ENCODE measurements around the gene SDK2.
"Not testable (repeated sequence)": the region's sequence is repeated elsewhere in the genome, so short reads cannot be mapped to it uniquely, and the experiment has no call there.

Gene SDK2

GRCh38 chr17:73309727-73310596 is 334.3 kb downstream of the SDK2 start:
- Histone ChIP-seq H3K9me3 (ENCODE audit: control insufficient read depth, insufficient read depth, low read length) (no peaks in the 10 kb centered on the region), H3K4me3 (ENCODE audit: low read length) (peak overlapping the region; percentile 64), H3K4me2 (ENCODE audit: low read length) (peak overlapping the region; percentile 78), H3K79me2 (ENCODE audit: control insufficient read depth, low read length) (no peaks in the 10 kb centered on the region), H3F3A (ENCODE audit: control insufficient read depth, insufficient read depth) (no peaks in the 10 kb centered on the region), H3K4me1 (ENCODE audit: control insufficient read depth, low read length) (peaks cover 19% of the 10 kb centered on the region), H3K36me3 (ENCODE audit: control insufficient read depth, low read length) (no peaks in the 10 kb centered on the region), H4K20me1 (ENCODE audit: control insufficient read depth, insufficient read depth, low read depth, low read length) (no peaks in the 10 kb centered on the region), H3K27ac (ENCODE audit: low read depth, low read length) (no peak overlapping the region), H3K9me2 (replicated peaks; ENCODE audit: control insufficient read depth, low read length) (no peaks in the 10 kb centered on the region), H3K27me3 (ENCODE audit: control insufficient read depth, low read length) (peaks cover 41% of the 10 kb centered on the region)
- peak; percentile 25; the same call in 1 of the 2 replicates for TF ChIP-seq EZH2phosphoT487 (IDR thresholded peaks at IDR 0.05; ENCODE audit: borderline replicate concordance, low read length)
- TF ChIP-seq, protein P1, sequence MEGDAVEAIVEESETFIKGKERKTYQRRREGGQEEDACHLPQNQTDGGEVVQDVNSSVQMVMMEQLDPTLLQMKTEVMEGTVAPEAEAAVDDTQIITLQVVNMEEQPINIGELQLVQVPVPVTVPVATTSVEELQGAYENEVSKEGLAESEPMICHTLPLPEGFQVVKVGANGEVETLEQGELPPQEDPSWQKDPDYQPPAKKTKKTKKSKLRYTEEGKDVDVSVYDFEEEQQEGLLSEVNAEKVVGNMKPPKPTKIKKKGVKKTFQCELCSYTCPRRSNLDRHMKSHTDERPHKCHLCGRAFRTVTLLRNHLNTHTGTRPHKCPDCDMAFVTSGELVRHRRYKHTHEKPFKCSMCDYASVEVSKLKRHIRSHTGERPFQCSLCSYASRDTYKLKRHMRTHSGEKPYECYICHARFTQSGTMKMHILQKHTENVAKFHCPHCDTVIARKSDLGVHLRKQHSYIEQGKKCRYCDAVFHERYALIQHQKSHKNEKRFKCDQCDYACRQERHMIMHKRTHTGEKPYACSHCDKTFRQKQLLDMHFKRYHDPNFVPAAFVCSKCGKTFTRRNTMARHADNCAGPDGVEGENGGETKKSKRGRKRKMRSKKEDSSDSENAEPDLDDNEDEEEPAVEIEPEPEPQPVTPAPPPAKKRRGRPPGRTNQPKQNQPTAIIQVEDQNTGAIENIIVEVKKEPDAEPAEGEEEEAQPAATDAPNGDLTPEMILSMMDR (IDR thresholded peaks at IDR 0.05; ENCODE audit: low read depth, low read length, poor library complexity, severe bottlenecking) = no peak

- H3K4me1 ChIP-seq (ENCODE audit: control insufficient read depth, low read length) = peaks cover 19% of the 10 kb centered on the region
- not testable (repeated sequence) for H3K79me2 ChIP-seq (ENCODE audit: control insufficient read depth, low read length); H3F3A ChIP-seq (ENCODE audit: control insufficient read depth, insufficient read depth); H3K36me3 ChIP-seq (ENCODE audit: control insufficient read depth, low read length); H3K9me2 ChIP-seq (replicated peaks; ENCODE audit: control insufficient read depth, low read length); H3K4me3 ChIP-seq (ENCODE audit: low read length); H3K27ac ChIP-seq (ENCODE audit: low read depth, low read length); H4K20me1 ChIP-seq (ENCODE audit: control insufficient read depth, insufficient read depth, low read depth, low read length); H3K9me3 ChIP-seq (ENCODE audit: control insufficient read depth, insufficient read depth, low read length); H3K4me2 ChIP-seq (ENCODE audit: low read length)
- peaks cover 36% of the 10 kb centered on the region for H3K27me3 ChIP-seq (ENCODE audit: control insufficient read depth, low read length)
These were observed 335.3 kb downstream of the SDK2 start for GRCh38 chr17:73308959-73309358.

DNA sequence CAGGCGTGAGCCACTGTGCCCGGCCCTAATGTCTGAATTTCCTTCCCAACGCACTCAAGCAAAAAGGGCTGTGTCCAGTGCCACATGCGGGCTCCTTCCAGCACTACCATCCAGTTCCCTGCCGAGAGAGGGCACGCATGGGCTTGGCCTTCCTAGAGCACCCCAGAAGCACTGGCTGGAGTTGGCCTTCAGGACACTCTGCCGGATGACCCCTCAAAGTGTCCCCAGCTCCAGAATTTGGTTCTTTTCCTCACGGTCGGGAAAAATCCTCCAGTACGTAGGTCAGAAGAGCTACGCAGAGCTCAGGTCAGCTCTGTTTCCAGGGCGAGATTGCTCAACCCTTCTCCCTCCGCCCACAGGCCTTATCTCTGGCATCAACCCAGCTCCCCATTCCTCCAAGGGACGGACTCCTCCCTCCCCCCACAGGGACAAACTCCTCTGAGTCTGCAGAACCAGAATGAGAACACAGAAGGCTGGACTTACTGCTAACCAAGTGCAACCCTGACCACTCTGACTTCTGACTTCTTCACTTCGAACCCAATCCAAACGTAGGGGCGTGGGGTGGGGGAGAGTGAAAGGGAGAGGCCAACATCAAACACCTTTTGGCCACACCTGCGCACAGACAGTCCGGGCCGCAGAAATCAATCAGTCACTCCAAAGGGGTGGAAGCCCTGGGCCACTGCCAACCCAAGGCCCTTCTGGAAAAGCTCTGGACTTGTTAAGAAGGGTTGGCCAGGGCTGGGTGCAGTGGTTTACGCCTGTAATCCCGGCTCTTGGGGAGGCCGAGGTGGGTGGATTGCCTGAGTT is 336.0 kb downstream of the SDK2 start:
- TF ChIP-seq, protein P1 (IDR thresholded peaks at IDR 0.05; ENCODE audit: low read depth, low read length, poor library complexity, severe bottlenecking) = no peak
- peaks cover 19% of the 10 kb centered on the region for H3K4me1 ChIP-seq (ENCODE audit: control insufficient read depth, low read length)
- no peaks in the 10 kb centered on the region for H3K9me3 ChIP-seq (ENCODE audit: control insufficient read depth, insufficient read depth, low read length)
- H3K79me2 ChIP-seq (ENCODE audit: control insufficient read depth, low read length) = no peaks in the 10 kb centered on the region
- H3K36me3 ChIP-seq (ENCODE audit: control insufficient read depth, low read length) = no peaks in the 10 kb centered on the region
- peaks cover 36% of the 10 kb centered on the region for H3K27me3 ChIP-seq (ENCODE audit: control insufficient read depth, low read length)
- no peak overlapping the region for H3K4me2 ChIP-seq (ENCODE audit: low read length)
- no peaks in the 10 kb centered on the region for H3F3A ChIP-seq (ENCODE audit: control insufficient read depth, insufficient read depth)
- no peak overlapping the region for H3K27ac ChIP-seq (ENCODE audit: low read depth, low read length)
- no peaks in the 10 kb centered on the region for H4K20me1 ChIP-seq (ENCODE audit: control insufficient read depth, insufficient read depth, low read depth, low read length)
- H3K4me3 ChIP-seq (ENCODE audit: low read length) = no peak overlapping the region
- no peaks in the 10 kb centered on the region for H3K9me2 ChIP-seq (replicated peaks; ENCODE audit: control insufficient read depth, low read length)

GRCh38 chr17:73307130-73307529 is 337.1 kb downstream of the SDK2 start:
- TF ChIP-seq, protein P1 (IDR thresholded peaks at IDR 0.05; ENCODE audit: low read depth, low read length, poor library complexity, severe bottlenecking) = no peak
- no peak for TF ChIP-seq EZH2phosphoT487 (IDR thresholded peaks at IDR 0.05; ENCODE audit: borderline replicate concordance, low read length)
- Histone ChIP-seq H3K4me2 (ENCODE audit: low read length) (no peak overlapping the region), H3K27ac (ENCODE audit: low read depth, low read length) (no peak overlapping the region)

More at GRCh38 chr17:73307130-73307529, 337.1 kb downstream of the SDK2 start:
- Histone ChIP-seq H3K4me3 (ENCODE audit: low read length) (no peak overlapping the region), H3K9me2 (replicated peaks; ENCODE audit: control insufficient read depth, low read length) (no peaks in the 10 kb centered on the region), H3K4me1 (ENCODE audit: control insufficient read depth, low read length) (peaks cover 19% of the 10 kb centered on the region), H3K27me3 (ENCODE audit: control insufficient read depth, low read length) (peaks cover 29% of the 10 kb centered on the region), H3F3A (ENCODE audit: control insufficient read depth, insufficient read depth) (no peaks in the 10 kb centered on the region), H4K20me1 (ENCODE audit: control insufficient read depth, insufficient read depth, low read depth, low read length) (no peaks in the 10 kb centered on the region), H3K36me3 (ENCODE audit: control insufficient read depth, low read length) (no peaks in the 10 kb centered on the region), H3K79me2 (ENCODE audit: control insufficient read depth, low read length) (no peaks in the 10 kb centered on the region), H3K9me3 (ENCODE audit: control insufficient read depth, insufficient read depth, low read length) (no peaks in the 10 kb centered on the region)

Measured in DOHH2 (cell line).